ENCODE results near the gene AQR.
"Not testable (repeated sequence)": the region's sequence is repeated elsewhere in the genome, so short reads cannot be mapped to it uniquely, and the experiment has no call there.

AQR gene

GRCh38 chr15:34813446-34814190 is 155.9 kb downstream of the AQR start:
- DNase-seq (ENCODE audit: low spot score): no peak

- not testable (repeated sequence) for DNase-seq (ENCODE audit: low spot score)
These were observed 156.6 kb downstream of the AQR start for GRCh38 chr15:34812868-34813365.

GRCh38 chr15:34812369-34812768 is 157.2 kb downstream of the AQR start:
- no peak for DNase-seq (ENCODE audit: low spot score)

GRCh38 chr15:34810443-34811129 is 159.0 kb downstream of the AQR start:
- DNase-seq (ENCODE audit: low spot score): no peak

- DNase-seq (ENCODE audit: low spot score): no peak
These were observed 160.4 kb downstream of the AQR start for GRCh38 chr15:34809186-34809585.

GRCh38 chr15:34808016-34808415 is 161.5 kb downstream of the AQR start:
- no peak for DNase-seq (ENCODE audit: low spot score)

- not testable (repeated sequence) for DNase-seq (ENCODE audit: low spot score)
These were observed 162.3 kb downstream of the AQR start for GRCh38 chr15:34807241-34807640.

GRCh38 chr15:34804776-34805175 is 164.8 kb downstream of the AQR start:
- DNase-seq (ENCODE audit: low spot score): no peak

- no peak for DNase-seq (ENCODE audit: low spot score)
These were observed 165.4 kb downstream of the AQR start for GRCh38 chr15:34804113-34804512.

GRCh38 chr15:34802803-34803750 is 166.5 kb downstream of the AQR start:
- no peak for DNase-seq (ENCODE audit: low spot score)

GRCh38 chr15:34802371-34802770 is 167.2 kb downstream of the AQR start:
- no peak for DNase-seq (ENCODE audit: low spot score)
